Parathyroid adenoma (tissue), 2 donors: Measurements from ENCODE around the gene SDCBP2.
A peak's percentile ranks its signal among the peaks of the same experiment; 100 is the strongest.

Experiments
- H2AFZ ChIP-seq: fragments of 300-600 bp; sonication (generic); one replicate; pipeline ENCODE4 v1.7.0; 2017; ENCODE audit warnings: antibody characterized with exemption, mild to moderate bottlenecking
- H3K27ac ChIP-seq: fragments of 300-600 bp; sonication (generic); one replicate; pipeline ENCODE4 v1.7.0; 2017
- H3K27me3 ChIP-seq: fragments of 300-600 bp; sonication (generic); one replicate; pipeline ENCODE4 v1.7.0; 2017; ENCODE audit warnings: low read length; ENCODE audit not compliant: control insufficient read depth, insufficient read depth
- H3K36me3 ChIP-seq: fragments of 300-600 bp; sonication (generic); one replicate; pipeline ENCODE4 v1.7.0; 2017; ENCODE audit warnings: low read length; ENCODE audit not compliant: control insufficient read depth, insufficient read depth
- H3K4me1 ChIP-seq: fragments of 300-600 bp; sonication (generic); one replicate; pipeline ENCODE4 v1.7.0; 2017; ENCODE audit warnings: control low read depth
- H3K4me2 ChIP-seq: fragments of 300-600 bp; sonication (generic); one replicate; pipeline ENCODE4 v1.7.0; 2017; ENCODE audit warnings: low read length
- H3K4me3 ChIP-seq: fragments of 300-600 bp; sonication (generic); one replicate; pipeline ENCODE4 v1.7.0; 2017; ENCODE audit warnings: low read depth, low read length
- H3K79me2 ChIP-seq: fragments of 300-600 bp; sonication (generic); one replicate; pipeline ENCODE4 v1.7.0; 2017; ENCODE audit warnings: control low read depth
- H3K9ac ChIP-seq: fragments of 300-600 bp; sonication (generic); one replicate; pipeline ENCODE4 v1.7.0; 2017; ENCODE audit warnings: mild to moderate bottlenecking
- H3K9me3 ChIP-seq: fragments of 300-600 bp; sonication (generic); one replicate; pipeline ENCODE4 v1.7.0; 2017; ENCODE audit warnings: low read length; ENCODE audit not compliant: control insufficient read depth
- TF ChIP-seq, protein P1 (sequence below): fragments of 300-600 bp; sonication (generic); IDR thresholded peaks from one replicate; pipeline ENCODE4 v1.7.0; 2017; ENCODE audit warnings: antibody characterized with exemption, mild to moderate bottlenecking
- donor health status: primary hyperparathyroidism.

SDCBP2 gene

DNA sequence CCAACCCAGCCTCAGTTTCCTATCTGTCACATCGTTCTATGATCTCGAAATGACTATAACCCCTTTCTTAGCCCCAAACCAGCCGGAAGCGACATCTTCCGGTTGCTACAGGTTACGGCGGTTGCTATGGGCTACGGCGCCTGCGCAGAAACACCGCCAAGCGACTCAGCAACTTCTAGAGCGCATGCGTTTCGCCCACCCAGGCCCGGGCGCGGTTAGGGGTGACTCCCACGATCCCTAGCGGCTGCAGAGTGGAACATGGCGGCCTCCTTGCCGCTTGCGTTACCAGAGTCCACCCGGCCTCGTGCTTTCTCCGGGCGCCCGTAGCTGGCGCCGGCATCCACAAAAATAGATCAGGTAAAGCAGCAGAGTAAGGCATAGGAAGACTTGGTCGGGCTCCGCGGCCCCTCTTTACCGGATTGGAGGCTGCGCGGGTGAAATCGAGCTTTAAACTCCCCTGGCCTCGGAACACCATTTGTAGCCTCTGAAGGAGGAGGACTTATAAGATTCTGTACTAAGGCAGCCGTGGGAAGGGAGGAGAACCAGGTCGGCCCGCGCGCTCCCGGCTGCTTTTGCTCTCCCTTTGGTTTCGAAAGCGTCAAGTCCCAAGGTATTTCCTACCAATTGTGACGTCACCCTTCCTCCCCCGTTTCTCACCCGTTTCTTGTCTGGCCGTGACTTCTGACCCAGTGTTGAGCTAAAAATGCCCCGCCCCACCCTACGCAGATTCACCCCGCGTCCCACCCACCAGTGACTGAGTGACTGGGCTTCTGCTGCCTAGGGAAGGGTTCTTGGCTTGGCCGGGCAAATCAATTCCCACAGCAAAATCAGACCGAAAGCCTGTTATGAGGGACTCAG lies 3.5 kb downstream of the SDCBP2 start:
- Histone ChIP-seq H3K9ac (peak overlapping the region; percentile 91), H2AFZ (peak overlapping the region; percentile 92), H3K4me2 (peak overlapping the region; percentile 92), H3K36me3 (no peaks in the 10 kb centered on the region), H3K4me3 (peak overlapping the region; percentile 97), H3K79me2 (peaks cover 12% of the 10 kb centered on the region), H3K27ac (peak overlapping the region; percentile 93), H3K9me3 (no peaks in the 10 kb centered on the region), H3K27me3 (no peaks in the 10 kb centered on the region), H3K4me1 (peaks cover 27% of the 10 kb centered on the region)
- TF ChIP-seq, protein P1, sequence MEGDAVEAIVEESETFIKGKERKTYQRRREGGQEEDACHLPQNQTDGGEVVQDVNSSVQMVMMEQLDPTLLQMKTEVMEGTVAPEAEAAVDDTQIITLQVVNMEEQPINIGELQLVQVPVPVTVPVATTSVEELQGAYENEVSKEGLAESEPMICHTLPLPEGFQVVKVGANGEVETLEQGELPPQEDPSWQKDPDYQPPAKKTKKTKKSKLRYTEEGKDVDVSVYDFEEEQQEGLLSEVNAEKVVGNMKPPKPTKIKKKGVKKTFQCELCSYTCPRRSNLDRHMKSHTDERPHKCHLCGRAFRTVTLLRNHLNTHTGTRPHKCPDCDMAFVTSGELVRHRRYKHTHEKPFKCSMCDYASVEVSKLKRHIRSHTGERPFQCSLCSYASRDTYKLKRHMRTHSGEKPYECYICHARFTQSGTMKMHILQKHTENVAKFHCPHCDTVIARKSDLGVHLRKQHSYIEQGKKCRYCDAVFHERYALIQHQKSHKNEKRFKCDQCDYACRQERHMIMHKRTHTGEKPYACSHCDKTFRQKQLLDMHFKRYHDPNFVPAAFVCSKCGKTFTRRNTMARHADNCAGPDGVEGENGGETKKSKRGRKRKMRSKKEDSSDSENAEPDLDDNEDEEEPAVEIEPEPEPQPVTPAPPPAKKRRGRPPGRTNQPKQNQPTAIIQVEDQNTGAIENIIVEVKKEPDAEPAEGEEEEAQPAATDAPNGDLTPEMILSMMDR = peak; percentile 42

DNA sequence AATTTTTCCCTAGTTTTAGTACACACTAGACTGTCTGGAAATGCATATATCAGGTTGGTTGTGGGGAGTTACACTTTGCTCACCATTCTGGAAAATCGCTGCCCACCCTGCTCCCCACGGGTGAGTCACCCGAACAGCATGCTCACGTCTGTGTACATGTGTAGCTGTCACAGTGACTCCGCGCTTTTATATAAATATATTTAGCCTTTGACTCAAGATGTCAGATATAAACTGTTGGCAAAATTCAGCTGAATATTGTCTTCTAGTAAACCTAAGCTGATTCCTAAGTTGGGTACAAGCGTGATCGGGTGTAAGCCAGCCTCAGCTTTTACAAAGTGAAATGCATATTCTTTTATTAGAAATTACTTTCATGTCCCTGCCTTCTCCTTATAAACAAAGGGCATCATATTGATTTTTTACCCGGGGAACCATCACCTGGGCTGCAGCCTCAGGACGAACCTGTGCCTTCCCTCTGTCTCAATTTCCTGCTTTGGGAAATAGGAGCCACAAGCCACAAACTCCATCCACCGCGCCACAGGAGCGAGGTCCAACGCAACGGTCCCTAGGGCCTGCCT lies 4.3 kb downstream of the SDCBP2 start:
- H3K4me2 ChIP-seq = peak overlapping the region; percentile 92
- H3K4me3 ChIP-seq = peak overlapping the region; percentile 97
- TF ChIP-seq, protein P1 = no peak
- no peaks in the 10 kb centered on the region for H3K27me3 ChIP-seq
- peak overlapping the region; percentile 93 for H3K27ac ChIP-seq
- H3K4me1 ChIP-seq = peaks cover 27% of the 10 kb centered on the region
- H3K9ac ChIP-seq = no peak overlapping the region
- no peaks in the 10 kb centered on the region for H3K36me3 ChIP-seq
- peaks cover 8% of the 10 kb centered on the region for H3K79me2 ChIP-seq
- peak overlapping the region; percentile 92 for H2AFZ ChIP-seq
- H3K9me3 ChIP-seq = no peaks in the 10 kb centered on the region

DNA sequence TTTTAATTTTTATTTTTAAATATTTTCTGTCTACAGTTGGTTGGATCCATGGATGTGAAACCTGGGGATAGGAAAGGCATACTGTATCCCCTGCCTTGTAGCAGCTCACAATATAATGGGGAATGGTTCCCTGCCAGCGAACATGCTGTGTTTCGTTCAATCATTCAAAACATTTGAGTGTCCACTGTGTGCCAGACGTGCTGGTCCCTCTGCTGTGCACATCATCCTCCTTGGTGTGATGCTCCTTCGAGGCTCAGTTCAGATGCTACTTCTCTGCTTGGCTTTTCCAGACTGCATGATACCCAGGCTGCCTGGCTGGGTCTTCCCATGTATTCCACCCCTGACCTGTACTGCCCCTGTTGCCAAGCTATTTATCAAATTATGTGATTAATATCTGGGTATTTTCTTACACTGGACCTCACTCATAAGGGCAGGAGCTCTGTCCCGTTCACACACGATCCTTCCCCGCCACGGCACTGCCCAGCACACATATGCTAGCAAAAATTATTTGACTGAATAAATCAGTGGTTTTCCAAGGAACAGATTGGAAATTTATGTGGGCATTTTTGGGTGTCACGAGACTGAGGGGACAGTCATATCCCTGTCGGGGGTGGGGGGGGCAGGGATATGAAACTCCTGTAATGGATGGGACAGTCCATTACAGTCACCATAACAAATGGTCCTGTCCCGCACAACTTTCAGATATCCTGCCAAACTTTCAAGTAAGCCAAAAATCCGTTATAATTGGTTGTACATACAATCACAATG lies 4.9 kb downstream of the SDCBP2 start:
- TF ChIP-seq, protein P1 = no peak
- Histone ChIP-seq H3K4me1 (peaks cover 23% of the 10 kb centered on the region), H3K27me3 (no peaks in the 10 kb centered on the region), H3K79me2 (peaks cover 8% of the 10 kb centered on the region), H3K9ac (no peak overlapping the region), H3K4me3 (no peak overlapping the region), H2AFZ (peak overlapping the region; percentile 92), H3K9me3 (no peaks in the 10 kb centered on the region), H3K4me2 (no peak overlapping the region), H3K27ac (peak overlapping the region; percentile 93), H3K36me3 (no peaks in the 10 kb centered on the region)

DNA sequence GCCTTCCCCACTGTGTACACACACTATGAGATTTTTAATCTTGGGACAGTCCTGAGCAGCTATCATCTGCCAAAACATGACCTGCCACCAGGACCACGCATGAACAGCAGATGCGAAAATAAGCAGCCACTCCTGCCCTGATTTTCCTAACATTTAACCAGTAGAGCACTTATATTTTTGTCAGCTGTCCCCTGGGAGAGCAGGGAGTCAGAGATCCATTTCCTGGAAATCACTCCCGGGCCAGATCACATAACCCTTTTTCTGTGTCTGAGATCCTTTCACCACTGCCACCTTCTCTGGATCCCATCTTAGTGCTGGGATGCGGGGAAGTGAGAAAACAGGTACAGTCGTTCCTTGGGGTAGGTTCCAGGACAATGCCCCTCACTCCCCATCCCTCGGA lies 5.7 kb downstream of the SDCBP2 start:
- TF ChIP-seq, protein P1 = no peak
- Histone ChIP-seq H3K36me3 (no peaks in the 10 kb centered on the region), H3K9ac (no peak overlapping the region), H3K27me3 (no peaks in the 10 kb centered on the region), H3K79me2 (peaks cover 8% of the 10 kb centered on the region), H3K27ac (peak overlapping the region; percentile 63), H3K4me2 (no peak overlapping the region), H3K4me3 (no peak overlapping the region), H2AFZ (no peak overlapping the region), H3K9me3 (no peaks in the 10 kb centered on the region), H3K4me1 (peaks cover 15% of the 10 kb centered on the region)
